Fibroblast of villous mesenchyme (primary cell): ENCODE data around the gene FLG. TPM values are rescaled to one million over a fixed set of nuclear protein-coding genes. Genes with fewer than 3 reads are reported as not detected.
"Not testable (repeated sequence)": the region's sequence is repeated elsewhere in the genome, so short reads cannot be mapped to it uniquely, and the experiment has no call there.

Source experiments
- DNase-seq: peaks from one replicate; pipeline ENCODE4 v3.0.0-alpha.2; 2010; ENCODE audit warnings: low read depth
- H3K4me3 ChIP-seq: 2 replicates; pipeline ENCODE4 v1.5.1; 2011; ENCODE audit warnings: low read depth, mild to moderate bottlenecking, low read length
- CTCF ChIP-seq: IDR thresholded peaks from 2 replicates; pipeline ENCODE4 v1.5.1; 2012; ENCODE audit warnings: low read depth, mild to moderate bottlenecking, low read length; ENCODE audit not compliant: insufficient read depth
- total RNA-seq: library from RNA; depleted of rRNA; stranded (reverse); fragments of >200 nt; gene quantifications from 2 replicates; pipeline ENCODE4 v1.2.3, GENCODE V29; 2012

The FLG gene
- total RNA-seq, 1 donor = not detected

- no peak for DNase-seq
- no peak overlapping the region for H3K4me3 ChIP-seq
- TF ChIP-seq CTCF = no peak
Observed at GRCh38 chr1:152313319-152313801, 11.7 kb downstream of the FLG start.

GRCh38 chr1:152312169-152312568 lies 12.9 kb downstream of the FLG start:
- DNase-seq = not testable (repeated sequence)

GRCh38 chr1:152309955-152310354 lies 15.1 kb downstream of the FLG start:
- DNase-seq = no peak
- no peak for TF ChIP-seq CTCF
- H3K4me3 ChIP-seq = no peak overlapping the region

More at GRCh38 chr1:152312169-152312568, 12.9 kb downstream of the FLG start:
- H3K4me3 ChIP-seq = not testable (repeated sequence)

- DNase-seq = not testable (repeated sequence)
Observed at GRCh38 chr1:152309320-152309901, 15.6 kb downstream of the FLG start.

GRCh38 chr1:152308758-152309157 lies 16.3 kb downstream of the FLG start:
- DNase-seq = not testable (repeated sequence)

More at GRCh38 chr1:152309320-152309901, 15.6 kb downstream of the FLG start:
- not testable (repeated sequence) for H3K4me3 ChIP-seq

GRCh38 chr1:152307970-152308369 lies 17.1 kb downstream of the FLG start:
- H3K4me3 ChIP-seq, DNase-seq: not testable (repeated sequence)

More at GRCh38 chr1:152308758-152309157, 16.3 kb downstream of the FLG start:
- not testable (repeated sequence) for H3K4me3 ChIP-seq

GRCh38 chr1:152306123-152306522 lies 18.9 kb downstream of the FLG start:
- H3K4me3 ChIP-seq, DNase-seq: not testable (repeated sequence)

GRCh38 chr1:152304773-152305172 lies 20.3 kb downstream of the FLG start:
- H3K4me3 ChIP-seq, DNase-seq: not testable (repeated sequence)

- H3K4me3 ChIP-seq, DNase-seq: not testable (repeated sequence)
Observed at GRCh38 chr1:152303139-152303872, 21.7 kb downstream of the FLG start.

- DNase-seq, H3K4me3 ChIP-seq: not testable (repeated sequence)
Observed at GRCh38 chr1:152256394-152256793, 68.6 kb downstream of the FLG start.

Other genes starting within 250 kb of the FLG start
- gene TCHHL1, start 236.2 kb downstream of the FLG start, total RNA-seq = not detected in 2 replicates
- gene TCHH, start 209.8 kb downstream of the FLG start, total RNA-seq = under 0.01 TPM in 1 of 2 replicates, not detected in the other
- gene RPTN, start 166.0 kb downstream of the FLG start, total RNA-seq = not detected in 2 replicates
- gene HRNR, start 101.0 kb downstream of the FLG start, total RNA-seq = not detected in 2 replicates
- gene FLG2, start 34.8 kb upstream of the FLG start, total RNA-seq = not detected in 2 replicates
- not detected in 2 replicates for gene CRNN, start 89.0 kb upstream of the FLG start, total RNA-seq
- gene LCE5A, start 185.6 kb upstream of the FLG start, total RNA-seq = not detected in 2 replicates
- not detected in 2 replicates for gene CRCT1, start 189.2 kb upstream of the FLG start, total RNA-seq
- gene LCE3E, start 241.5 kb upstream of the FLG start, total RNA-seq = not detected in 2 replicates